ENCODE results near the gene XRCC6. TPM values are rescaled to one million over a fixed set of nuclear protein-coding genes. Genes with fewer than 3 reads are reported as not detected.

XRCC6 gene
- polyA plus RNA-seq, 1 experiment = 149 TPM

DNA sequence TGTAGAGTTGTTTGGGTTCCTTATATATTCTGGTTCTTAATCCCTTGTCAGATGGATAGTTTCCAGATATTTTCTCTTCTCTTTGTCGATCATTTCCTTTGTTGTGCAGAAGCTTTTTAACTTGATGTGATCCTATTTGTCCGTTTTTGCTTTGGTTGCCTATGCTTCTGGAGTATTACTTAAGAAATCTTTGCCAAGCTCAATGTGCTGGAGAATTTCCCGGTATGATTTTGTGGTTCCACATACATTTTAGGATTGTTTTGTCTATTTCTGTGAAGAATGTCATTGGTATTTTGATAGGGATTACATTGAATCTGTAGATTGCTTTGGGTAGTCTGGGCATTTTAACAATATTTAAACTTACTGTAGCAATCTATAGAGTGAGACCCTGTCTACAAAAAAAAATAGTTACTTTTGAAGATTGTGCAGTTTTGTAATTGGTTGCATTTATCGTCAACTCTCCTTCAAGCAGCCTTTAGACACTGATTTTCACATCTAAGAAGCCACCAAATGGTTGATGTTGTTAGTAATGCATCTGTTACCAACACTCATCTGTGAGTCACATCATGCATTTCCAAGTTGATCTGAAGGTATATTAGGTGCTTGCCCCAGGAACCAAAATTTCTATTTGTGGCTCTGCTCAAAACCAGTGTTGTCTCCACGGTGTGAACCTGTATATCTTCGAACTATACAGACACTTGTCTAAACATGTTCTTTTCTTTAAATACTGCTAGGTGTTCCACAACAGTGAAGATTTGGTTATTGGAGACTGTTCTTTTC is 21.4 kb downstream of the XRCC6 start:
- no peak for DNase-seq (ENCODE audit: low read depth, low spot score)
- H3K9me3 ChIP-seq (ENCODE audit: control insufficient read depth, insufficient read depth, low read length) = no peaks in the 10 kb centered on the region
- TF ChIP-seq, protein P1, sequence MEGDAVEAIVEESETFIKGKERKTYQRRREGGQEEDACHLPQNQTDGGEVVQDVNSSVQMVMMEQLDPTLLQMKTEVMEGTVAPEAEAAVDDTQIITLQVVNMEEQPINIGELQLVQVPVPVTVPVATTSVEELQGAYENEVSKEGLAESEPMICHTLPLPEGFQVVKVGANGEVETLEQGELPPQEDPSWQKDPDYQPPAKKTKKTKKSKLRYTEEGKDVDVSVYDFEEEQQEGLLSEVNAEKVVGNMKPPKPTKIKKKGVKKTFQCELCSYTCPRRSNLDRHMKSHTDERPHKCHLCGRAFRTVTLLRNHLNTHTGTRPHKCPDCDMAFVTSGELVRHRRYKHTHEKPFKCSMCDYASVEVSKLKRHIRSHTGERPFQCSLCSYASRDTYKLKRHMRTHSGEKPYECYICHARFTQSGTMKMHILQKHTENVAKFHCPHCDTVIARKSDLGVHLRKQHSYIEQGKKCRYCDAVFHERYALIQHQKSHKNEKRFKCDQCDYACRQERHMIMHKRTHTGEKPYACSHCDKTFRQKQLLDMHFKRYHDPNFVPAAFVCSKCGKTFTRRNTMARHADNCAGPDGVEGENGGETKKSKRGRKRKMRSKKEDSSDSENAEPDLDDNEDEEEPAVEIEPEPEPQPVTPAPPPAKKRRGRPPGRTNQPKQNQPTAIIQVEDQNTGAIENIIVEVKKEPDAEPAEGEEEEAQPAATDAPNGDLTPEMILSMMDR (IDR thresholded peaks at IDR 0.05; ENCODE audit: low read depth, low read length) = no peak
- H3K4me3 ChIP-seq (ENCODE audit: low read depth, low read length) = no peak overlapping the region
- no peak overlapping the region for H3K27ac ChIP-seq (ENCODE audit: low read depth, low read length)
- no peaks in the 10 kb centered on the region for H3K27me3 ChIP-seq (ENCODE audit: control insufficient read depth, insufficient read depth, low read length)
- ChIA-PET CTCF (no interaction called here), POLR2A (interaction anchor here (0.7 kb wide), 1 partner anchor 21 kb away, joined by 3 read pairs; no protein-coding TSS in a partner anchor)

DNA sequence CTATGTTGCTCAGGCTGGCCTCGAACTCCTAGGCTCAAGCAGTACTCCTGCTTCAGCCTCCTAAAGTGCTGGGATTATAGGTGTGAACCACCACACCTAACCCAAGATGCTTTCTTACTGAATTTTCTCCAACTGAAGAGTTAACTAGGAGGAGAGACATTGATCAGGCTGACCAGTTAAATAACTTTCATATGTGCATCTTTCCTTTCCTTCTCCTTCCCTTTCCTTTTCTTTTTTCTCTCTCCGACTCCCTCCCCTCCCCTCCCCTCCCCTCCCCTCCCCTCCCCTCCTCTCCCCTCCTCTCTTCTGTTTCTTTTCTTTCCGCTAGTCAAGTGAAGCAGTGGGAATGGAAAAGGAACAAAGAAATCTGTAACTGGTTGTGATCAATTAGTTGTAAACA is 26.7 kb downstream of the XRCC6 start:
- DNase-seq (ENCODE audit: low read depth, low spot score) = no peak
- POLR2A ChIA-PET = no interaction called here
- no peaks in the 10 kb centered on the region for H3K9me3 ChIP-seq (ENCODE audit: control insufficient read depth, insufficient read depth, low read length)
- TF ChIP-seq, protein P1 (IDR thresholded peaks at IDR 0.05; ENCODE audit: low read depth, low read length) = no peak
- CTCF ChIA-PET = interaction anchor here (1.5 kb wide), 1 partner anchor 19 kb away, joined by 7 read pairs; no protein-coding TSS in a partner anchor
- no peak overlapping the region for H3K4me3 ChIP-seq (ENCODE audit: low read depth, low read length)
- no peak overlapping the region for H3K27ac ChIP-seq (ENCODE audit: low read depth, low read length)
- H3K27me3 ChIP-seq (ENCODE audit: control insufficient read depth, insufficient read depth, low read length) = no peaks in the 10 kb centered on the region

DNA sequence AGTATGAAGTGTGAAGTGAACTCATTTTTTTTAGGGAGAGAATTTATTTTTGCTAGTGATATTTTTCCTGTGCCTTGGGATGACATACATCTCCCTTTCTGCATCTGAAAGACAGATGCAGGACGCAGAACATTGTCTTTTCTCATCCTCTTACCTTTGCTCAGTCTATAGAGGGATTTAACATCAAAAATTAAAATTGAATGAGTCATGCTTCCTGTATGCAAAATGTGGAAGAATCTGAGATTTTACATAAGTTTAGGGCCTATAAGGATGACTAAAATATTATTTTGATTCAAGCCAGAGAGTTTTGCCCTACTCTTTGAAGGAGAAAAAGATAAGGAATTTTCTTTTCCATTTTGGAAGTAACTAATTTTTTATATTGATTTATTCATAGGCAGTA is 27.3 kb downstream of the XRCC6 start:
- no peak overlapping the region for H3K4me3 ChIP-seq (ENCODE audit: low read depth, low read length)
- H3K27ac ChIP-seq (ENCODE audit: low read depth, low read length) = no peak overlapping the region
- POLR2A ChIA-PET = no interaction called here
- TF ChIP-seq, protein P1 (IDR thresholded peaks at IDR 0.05; ENCODE audit: low read depth, low read length) = no peak
- CTCF ChIA-PET = interaction anchor here (1.1 to 1.5 kb wide), 2 partner anchors 18 to 49 kb away, joined by 3 to 7 read pairs; no protein-coding TSS in a partner anchor
- no peaks in the 10 kb centered on the region for H3K9me3 ChIP-seq (ENCODE audit: control insufficient read depth, insufficient read depth, low read length)
- no peak for DNase-seq (ENCODE audit: low read depth, low spot score)
- H3K27me3 ChIP-seq (ENCODE audit: control insufficient read depth, insufficient read depth, low read length) = no peaks in the 10 kb centered on the region

DNA sequence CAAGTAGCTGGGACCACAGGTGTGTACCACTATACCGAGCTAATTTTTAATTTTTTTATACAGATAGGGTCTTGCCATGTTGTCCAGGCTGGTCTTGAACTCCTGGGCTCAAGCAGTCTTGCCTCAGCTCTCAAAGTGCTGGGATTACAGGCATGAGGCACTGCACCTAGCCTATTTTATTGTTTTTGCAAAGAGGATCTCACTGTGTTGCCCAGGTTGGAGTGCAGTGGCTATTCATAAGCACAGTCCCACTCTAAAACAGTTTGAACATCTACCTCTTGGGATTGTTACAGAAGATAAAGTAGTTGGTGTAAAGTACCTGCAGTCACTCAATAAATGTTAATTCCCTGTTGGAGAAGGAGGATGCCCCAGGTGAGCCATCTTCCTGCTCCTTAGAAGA is 29.1 kb downstream of the XRCC6 start:
- TF ChIP-seq, protein P1 (IDR thresholded peaks at IDR 0.05; ENCODE audit: low read depth, low read length) = no peak
- CTCF ChIA-PET = interaction anchor here (0.9 to 1.1 kb wide), 2 partner anchors 10 to 15 kb away, joined by 3 read pairs; no protein-coding TSS in a partner anchor
- POLR2A ChIA-PET = interaction anchor here (0.6 kb wide), 1 partner anchor 269 kb away, joined by 3 read pairs; the partner anchor contains the start of gene TEF
- H3K27ac ChIP-seq (ENCODE audit: low read depth, low read length) = no peak overlapping the region
- H3K27me3 ChIP-seq (ENCODE audit: control insufficient read depth, insufficient read depth, low read length) = no peaks in the 10 kb centered on the region
- H3K4me3 ChIP-seq (ENCODE audit: low read depth, low read length) = no peak overlapping the region
- no peaks in the 10 kb centered on the region for H3K9me3 ChIP-seq (ENCODE audit: control insufficient read depth, insufficient read depth, low read length)
- no peak for DNase-seq (ENCODE audit: low read depth, low spot score)

DNA sequence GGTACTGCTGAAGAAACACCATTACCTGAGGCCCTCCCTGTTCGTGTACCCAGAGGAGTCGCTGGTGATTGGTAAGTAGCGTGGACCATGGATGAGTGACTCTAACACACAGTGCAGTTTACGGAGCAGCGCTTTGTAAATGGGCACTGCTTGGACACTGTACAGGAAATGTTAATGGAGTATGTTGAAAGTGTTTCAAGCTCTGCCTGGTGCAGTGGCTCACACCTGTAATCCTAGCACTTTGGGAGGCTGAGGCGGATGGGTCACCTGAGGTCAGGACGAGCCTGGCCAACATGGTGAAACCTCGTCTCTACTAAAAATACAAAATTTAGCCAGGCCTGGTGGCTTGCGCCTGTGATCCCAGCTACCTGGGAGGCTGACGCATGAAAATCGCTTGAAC is 29.7 kb downstream of the XRCC6 start:
- H3K4me3 ChIP-seq (ENCODE audit: low read depth, low read length) = no peak overlapping the region
- no peak overlapping the region for H3K27ac ChIP-seq (ENCODE audit: low read depth, low read length)
- DNase-seq (ENCODE audit: low read depth, low spot score) = no peak
- no peaks in the 10 kb centered on the region for H3K27me3 ChIP-seq (ENCODE audit: control insufficient read depth, insufficient read depth, low read length)
- CTCF ChIA-PET = interaction anchor here (1.1 to 1.6 kb wide), 3 partner anchors 9 to 16 kb away, joined by 3 to 10 read pairs (median 3); no protein-coding TSS in a partner anchor
- TF ChIP-seq, protein P1 (IDR thresholded peaks at IDR 0.05; ENCODE audit: low read depth, low read length) = no peak
- POLR2A ChIA-PET = interaction anchor here (0.7 kb wide), 1 partner anchor 17 kb away, joined by 3 read pairs; no protein-coding TSS in a partner anchor
- H3K9me3 ChIP-seq (ENCODE audit: control insufficient read depth, insufficient read depth, low read length) = no peaks in the 10 kb centered on the region
